Dedifferentiated amniotic fluid mesenchymal stem cell (primary cell): ENCODE measurements around the gene CHMP3.

ENCODE experiments used
- DNase-seq: peaks from one replicate; pipeline ENCODE4 v3.0.0-alpha.2; 2016; ENCODE audit errors: extremely low spot score

The CHMP3 gene

GRCh38 chr2:86468162-86469033 lies 94.8 kb downstream of the CHMP3 start:
- no peak for DNase-seq

DNA sequence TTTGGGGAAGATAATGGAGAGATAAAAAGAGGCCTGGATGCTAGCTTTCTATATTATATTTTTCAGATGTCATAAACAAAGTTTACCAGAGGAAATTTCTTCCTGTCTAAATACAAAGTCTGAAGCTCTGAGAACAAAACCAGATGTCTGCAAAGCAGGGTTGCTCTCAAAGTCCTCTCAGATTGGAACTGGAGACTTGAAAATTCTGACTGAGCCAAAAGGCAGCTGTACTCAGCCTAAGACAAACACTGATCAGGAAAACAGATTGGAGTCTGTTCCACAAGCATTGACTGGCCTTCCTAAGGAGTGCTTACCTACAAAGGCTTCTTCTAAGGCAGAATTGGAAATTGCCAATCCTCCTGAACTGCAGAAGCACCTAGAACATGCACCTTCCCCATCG lies 96.9 kb downstream of the CHMP3 start:
- DNase-seq = no peak

GRCh38 chr2:86464652-86465051 lies 98.6 kb downstream of the CHMP3 start:
- DNase-seq = no peak

- no peak for DNase-seq
Measured at GRCh38 chr2:86461042-86461743, 102.0 kb downstream of the CHMP3 start.

DNA sequence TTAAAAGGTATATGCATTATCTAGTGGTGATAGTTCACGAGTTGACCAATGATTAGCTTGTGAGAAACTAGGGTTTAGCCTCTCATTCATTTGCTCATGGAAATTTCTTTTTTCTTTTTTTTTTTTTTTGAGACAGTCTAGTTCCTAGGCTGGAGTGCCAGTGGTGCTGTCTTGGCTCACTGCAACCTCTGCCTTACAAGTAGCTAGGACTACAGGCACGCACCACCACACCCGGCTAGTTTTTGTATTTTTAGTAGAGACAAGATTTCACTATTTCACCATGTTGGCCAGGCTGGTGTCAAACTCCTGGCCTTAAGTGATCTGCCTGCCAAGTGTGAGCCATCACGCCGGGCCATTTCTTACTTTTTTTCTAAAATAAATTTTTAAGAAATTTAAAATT lies 108.1 kb downstream of the CHMP3 start:
- DNase-seq = no peak

DNA sequence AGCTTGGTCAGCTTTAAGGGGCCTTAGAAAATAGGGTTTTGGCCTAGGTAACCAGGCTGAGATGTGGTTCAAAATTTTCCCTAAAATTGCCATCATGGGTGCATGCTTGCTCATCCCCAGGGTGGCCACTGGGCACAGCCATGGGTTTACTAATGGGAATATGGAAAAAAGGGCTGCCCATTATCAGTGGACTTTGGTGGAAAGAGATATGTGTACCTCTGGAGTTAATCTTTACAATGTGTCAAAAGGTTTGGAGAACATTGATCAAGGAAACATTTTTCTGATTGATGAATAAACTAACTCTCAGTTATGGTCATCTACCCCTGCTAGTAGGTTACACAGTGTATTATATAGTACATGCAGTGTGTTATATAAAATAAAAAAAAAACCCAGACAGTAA lies 109.0 kb downstream of the CHMP3 start:
- DNase-seq = no peak

DNA sequence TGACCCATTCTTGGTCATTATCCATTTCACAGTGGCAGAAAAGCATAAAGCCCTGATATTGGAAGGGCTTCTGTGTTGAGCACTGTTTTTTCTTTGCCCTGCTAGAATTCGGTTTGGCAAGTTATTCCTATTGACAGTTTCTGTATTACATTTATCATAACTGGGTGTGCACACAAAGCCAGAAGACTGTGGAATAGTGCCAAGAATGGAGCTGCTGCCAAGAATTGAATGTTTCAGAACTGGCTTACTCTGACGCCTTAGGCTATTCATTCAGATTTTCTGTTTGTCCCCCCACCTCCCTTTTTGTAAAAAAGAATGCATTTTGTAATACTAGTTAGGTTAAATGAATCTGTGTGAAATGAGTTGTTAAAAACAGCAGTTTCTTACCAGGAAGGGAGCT lies 109.4 kb downstream of the CHMP3 start:
- DNase-seq = peak; percentile 95
